HepG2 (cell line): ENCODE measurements around the gene CCT6A. TPM values are rescaled to one million over a fixed set of nuclear protein-coding genes. Genes with fewer than 3 reads are reported as not detected.
A peak's percentile ranks its signal among the peaks of the same experiment; 100 is the strongest.

Experiments
- FOSL1 ChIP-seq: sonication (generic); formaldehyde crosslinking; IDR thresholded peaks from 2 replicates; pipeline ENCODE4 v1.9.0; 2021; ENCODE audit warnings: missing genetic modification reagents, borderline replicate concordance
- GFI1 ChIP-seq: sonication (generic); formaldehyde crosslinking; IDR thresholded peaks from 2 replicates; pipeline ENCODE4 v1.5.0; 2020; ENCODE audit warnings: missing genetic modification reagents, mild to moderate bottlenecking, borderline replicate concordance
- GMEB2 ChIP-seq: IDR thresholded peaks from 2 replicates; pipeline ENCODE4 v1.6.1; 2016; ENCODE audit warnings: missing biosample characterization, missing genetic modification reagents, low read depth
- HOXA9 ChIP-seq: sonication (generic); formaldehyde crosslinking; IDR thresholded peaks from 2 replicates; pipeline ENCODE4 v1.8.1; 2022; ENCODE audit warnings: missing genetic modification reagents, mild to moderate bottlenecking, moderate library complexity, borderline replicate concordance
- MAF1 ChIP-seq: sonication (generic); formaldehyde crosslinking; IDR thresholded peaks from 2 replicates; pipeline ENCODE4 v1.5.0; 2020; ENCODE audit warnings: missing genetic modification reagents, borderline replicate concordance
- MATR3 ChIP-seq: sonication (generic); formaldehyde crosslinking; IDR thresholded peaks from 2 replicates; pipeline ENCODE4 v1.4.0; 2020; ENCODE audit warnings: missing genetic modification reagents
- MED8 ChIP-seq: sonication (generic); formaldehyde crosslinking; IDR thresholded peaks from 2 replicates; pipeline ENCODE4 v1.8.1; 2023; ENCODE audit warnings: mild to moderate bottlenecking, missing genetic modification reagents; ENCODE audit not compliant: insufficient replicate concordance
- PLSCR1 ChIP-seq: sonication (generic); formaldehyde crosslinking; IDR thresholded peaks from 2 replicates; pipeline ENCODE4 v1.5.0; 2020; ENCODE audit warnings: missing genetic modification reagents, mild to moderate bottlenecking, borderline replicate concordance
- RFX3 ChIP-seq: IDR thresholded peaks from 2 replicates; pipeline ENCODE4 v1.6.1; 2016; ENCODE audit warnings: missing biosample characterization, missing genetic modification reagents
- TGIF2 ChIP-seq: IDR thresholded peaks from 2 replicates; pipeline ENCODE4 v1.6.1; 2016; ENCODE audit warnings: control low read depth, missing compliant biosample characterization
- THAP7 ChIP-seq: sonication (generic); formaldehyde crosslinking; IDR thresholded peaks from 2 replicates; pipeline ENCODE4 v1.8.1; 2023; ENCODE audit warnings: mild to moderate bottlenecking, missing genetic modification reagents
- ZBTB1 ChIP-seq: sonication (generic); formaldehyde crosslinking; IDR thresholded peaks from 2 replicates; pipeline ENCODE4 v1.4.0; 2020; ENCODE audit warnings: missing genetic modification reagents, borderline replicate concordance
- ZNF33A ChIP-seq: sonication (generic); formaldehyde crosslinking; IDR thresholded peaks from 2 replicates; pipeline ENCODE4 v1.5.1; 2020; ENCODE audit warnings: missing genetic modification reagents, mild to moderate bottlenecking, moderate library complexity, borderline replicate concordance
- ZNF609 ChIP-seq: sonication (generic); formaldehyde crosslinking; IDR thresholded peaks from 2 replicates; pipeline ENCODE4 v1.4.0; 2020; ENCODE audit warnings: mild to moderate bottlenecking, missing genetic modification reagents, borderline replicate concordance
- polyA plus RNA-seq, 8 experiments: library from polyadenylated mRNA; depleted of rRNA in 3 of 8; stranded (reverse) in 7 of 8; unstranded in 1 of 8; fragments of >200 nt; fragmentation: Illumina TruSeq in 4 of 8; extraction: Trizol in 4 of 8; gene quantifications; 2 replicates each; pipeline versions ENCODE4 v1.2.1 to v1.2.3, GENCODE V29; 2011 to 2016; ENCODE audit warnings: low read depth in 4 of 8, missing spikeins in 1 of 8, mixed read lengths in 1 of 8; ENCODE audit not compliant: insufficient read depth in 1 of 8
- total RNA-seq, 5 experiments: library from RNA; depleted of rRNA; stranded (reverse); fragments of >200 nt; fragmentation: Illumina TruSeq; extraction: Trizol; gene quantifications; 2 replicates each; pipeline ENCODE4 v1.2.3, GENCODE V29; 2016; ENCODE audit warnings: low read depth in 1 of 5
- TF ChIP-seq, protein P1 (sequence below): sonication (generic); formaldehyde crosslinking; IDR thresholded peaks from 2 replicates; pipeline ENCODE4 v1.4.0; 2020; ENCODE audit warnings: missing genetic modification reagents
- TF ChIP-seq, protein P2 (sequence below), 2 experiments: sonication (generic) in 1 of 2; formaldehyde crosslinking in 1 of 2; IDR thresholded peaks; 2 replicates each; pipeline versions ENCODE4 v1.4.0 to v1.6.1; 2018 to 2020; ENCODE audit warnings: missing genetic modification reagents in 2 of 2, borderline replicate concordance in 1 of 2, low read depth in 1 of 2, mild to moderate bottlenecking in 1 of 2, missing biosample characterization in 1 of 2

Gene CCT6A
- total and polyA plus RNA-seq, 2 of the 13 experiments (the other 11 are each of a cell fraction or from before 2014, with no cell fraction given), result 219 to 292 TPM

- TF ChIP-seq, protein P1, sequence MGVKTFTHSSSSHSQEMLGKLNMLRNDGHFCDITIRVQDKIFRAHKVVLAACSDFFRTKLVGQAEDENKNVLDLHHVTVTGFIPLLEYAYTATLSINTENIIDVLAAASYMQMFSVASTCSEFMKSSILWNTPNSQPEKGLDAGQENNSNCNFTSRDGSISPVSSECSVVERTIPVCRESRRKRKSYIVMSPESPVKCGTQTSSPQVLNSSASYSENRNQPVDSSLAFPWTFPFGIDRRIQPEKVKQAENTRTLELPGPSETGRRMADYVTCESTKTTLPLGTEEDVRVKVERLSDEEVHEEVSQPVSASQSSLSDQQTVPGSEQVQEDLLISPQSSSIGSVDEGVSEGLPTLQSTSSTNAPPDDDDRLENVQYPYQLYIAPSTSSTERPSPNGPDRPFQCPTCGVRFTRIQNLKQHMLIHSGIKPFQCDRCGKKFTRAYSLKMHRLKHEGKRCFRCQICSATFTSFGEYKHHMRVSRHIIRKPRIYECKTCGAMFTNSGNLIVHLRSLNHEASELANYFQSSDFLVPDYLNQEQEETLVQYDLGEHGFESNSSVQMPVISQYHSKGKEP (CRISPR knock-in tag), result no peak
- TF ChIP-seq THAP7 (CRISPR knock-in tag) (peak; percentile 86), PLSCR1 (CRISPR knock-in tag) (no peak), ZNF33A (CRISPR knock-in tag) (no peak), GFI1 (CRISPR knock-in tag) (peak; percentile 87), ZNF609 (CRISPR knock-in tag) (no peak; the same call in 1 of the 2 replicates), MED8 (CRISPR knock-in tag) (peak; percentile 41), TGIF2 (CRISPR knock-in tag) (0 out of 2 replicates have a peak, but pooled peaks have one; percentile 28), HOXA9 (CRISPR knock-in tag) (no peak), GMEB2 (CRISPR knock-in tag) (no peak), MAF1 (CRISPR knock-in tag) (no peak), MATR3 (CRISPR knock-in tag) (no peak), ZBTB1 (no peak), FOSL1 (no peak), RFX3 (CRISPR knock-in tag) (no peak)
- TF ChIP-seq, protein P2, sequence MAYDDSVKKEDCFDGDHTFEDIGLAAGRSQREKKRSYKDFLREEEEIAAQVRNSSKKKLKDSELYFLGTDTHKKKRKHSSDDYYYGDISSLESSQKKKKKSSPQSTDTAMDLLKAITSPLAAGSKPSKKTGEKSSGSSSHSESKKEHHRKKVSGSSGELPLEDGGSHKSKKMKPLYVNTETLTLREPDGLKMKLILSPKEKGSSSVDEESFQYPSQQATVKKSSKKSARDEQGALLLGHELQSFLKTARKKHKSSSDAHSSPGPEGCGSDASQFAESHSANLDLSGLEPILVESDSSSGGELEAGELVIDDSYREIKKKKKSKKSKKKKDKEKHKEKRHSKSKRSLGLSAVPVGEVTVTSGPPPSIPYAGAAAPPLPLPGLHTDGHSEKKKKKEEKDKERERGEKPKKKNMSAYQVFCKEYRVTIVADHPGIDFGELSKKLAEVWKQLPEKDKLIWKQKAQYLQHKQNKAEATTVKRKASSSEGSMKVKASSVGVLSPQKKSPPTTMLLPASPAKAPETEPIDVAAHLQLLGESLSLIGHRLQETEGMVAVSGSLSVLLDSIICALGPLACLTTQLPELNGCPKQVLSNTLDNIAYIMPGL (CRISPR knock-in tag; IDR thresholded peaks at IDR 0.05; ENCODE audit: borderline replicate concordance in 1 of 2, low read depth in 1 of 2), result peak in 1 of 2 experiments; percentile 75; a peak in 1 of 4 replicates
Observed at GRCh38 chr7:56033671-56034432, 17.7 kb upstream of the CCT6A start (continued).
